Measurements from ENCODE around the gene CXCR5.
A peak's percentile ranks its signal among the peaks of the same experiment; 100 is the strongest.

Gene CXCR5

GRCh38 chr11:118914178-118914918 lies 30.7 kb downstream of the CXCR5 start:
- DNase-seq: no peak

DNA sequence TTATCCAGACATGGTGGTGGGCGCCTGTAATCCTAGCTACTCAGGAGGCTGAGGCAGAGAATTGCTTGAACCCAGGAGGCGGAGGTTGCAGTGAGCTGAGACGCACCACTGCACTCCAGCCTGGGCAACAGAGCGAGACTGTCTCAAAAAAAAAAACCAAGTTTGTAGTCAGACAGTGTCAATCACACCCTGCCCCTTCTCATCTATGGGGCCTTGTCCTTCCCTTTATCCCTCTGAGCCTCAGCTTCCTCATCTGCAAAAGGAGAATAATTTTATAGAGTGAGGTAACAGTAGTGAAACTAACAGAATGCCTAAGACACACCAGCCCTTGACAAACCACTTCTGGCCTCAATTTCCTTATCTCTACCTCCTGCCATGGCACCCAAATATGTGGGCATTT lies 31.3 kb downstream of the CXCR5 start:
- no peak for DNase-seq

DNA sequence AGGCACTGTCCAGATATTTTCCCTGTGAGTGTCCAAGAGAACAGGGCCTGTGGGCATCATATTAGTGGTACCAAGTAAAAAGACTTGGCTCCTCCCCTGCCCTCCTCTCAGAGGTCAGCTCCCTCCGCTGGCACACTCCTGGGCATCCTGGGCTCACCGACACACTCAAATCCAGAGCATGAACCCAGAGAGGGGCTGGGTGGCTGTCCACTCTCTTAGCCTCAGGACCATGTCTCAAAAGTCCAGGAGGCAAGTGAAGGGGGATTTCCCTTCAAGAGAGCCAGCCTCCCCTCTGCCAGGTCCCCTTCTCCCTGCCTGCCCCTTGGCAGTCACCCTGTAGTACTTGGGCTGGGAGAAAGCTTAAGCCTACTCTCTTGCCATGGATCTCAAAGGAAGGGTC lies 31.7 kb downstream of the CXCR5 start:
- DNase-seq: no peak

DNA sequence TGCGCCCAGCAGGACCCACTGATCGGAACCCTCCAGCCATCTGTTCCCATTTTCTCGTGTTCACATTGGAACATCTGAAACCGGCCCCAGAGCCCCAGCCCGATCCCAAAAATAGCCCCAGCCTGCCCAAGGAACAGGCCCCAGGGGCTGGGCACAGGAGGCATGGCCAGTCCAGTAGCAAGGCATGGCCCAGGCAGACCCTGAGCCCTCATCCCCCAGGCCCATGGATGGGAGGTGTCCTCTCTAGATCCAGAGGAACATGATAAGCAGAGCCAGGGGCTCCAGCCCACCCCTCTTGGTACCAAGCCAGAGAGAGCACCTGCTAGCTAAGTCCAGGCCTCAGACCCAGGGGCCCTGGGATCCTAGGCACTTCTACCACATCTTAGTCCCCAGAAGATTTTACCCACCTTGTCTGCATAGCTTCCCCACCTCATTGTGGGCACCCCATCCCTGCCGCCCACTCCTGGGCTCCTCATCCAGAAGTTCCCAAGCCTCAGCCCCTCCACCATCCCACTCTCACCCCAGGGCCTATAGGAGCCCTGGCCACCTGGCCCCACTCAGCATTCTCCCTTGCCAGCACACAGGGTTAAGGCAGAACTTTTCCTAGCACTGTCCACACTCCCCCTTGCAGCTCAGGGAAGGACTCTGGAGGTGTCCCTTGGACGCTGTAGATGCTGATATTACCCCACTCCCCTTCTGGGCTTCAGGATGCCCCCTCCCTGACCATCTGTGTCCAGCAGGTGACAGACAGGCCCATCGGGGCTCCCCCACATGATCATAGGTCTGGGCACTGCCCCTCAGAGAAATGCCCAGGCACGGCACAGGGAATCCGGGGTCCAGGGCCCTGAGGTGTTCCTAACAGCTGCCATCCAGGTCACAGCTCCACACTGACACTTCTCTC lies 32.5 kb downstream of the CXCR5 start:
- no peak for DNase-seq

DNA sequence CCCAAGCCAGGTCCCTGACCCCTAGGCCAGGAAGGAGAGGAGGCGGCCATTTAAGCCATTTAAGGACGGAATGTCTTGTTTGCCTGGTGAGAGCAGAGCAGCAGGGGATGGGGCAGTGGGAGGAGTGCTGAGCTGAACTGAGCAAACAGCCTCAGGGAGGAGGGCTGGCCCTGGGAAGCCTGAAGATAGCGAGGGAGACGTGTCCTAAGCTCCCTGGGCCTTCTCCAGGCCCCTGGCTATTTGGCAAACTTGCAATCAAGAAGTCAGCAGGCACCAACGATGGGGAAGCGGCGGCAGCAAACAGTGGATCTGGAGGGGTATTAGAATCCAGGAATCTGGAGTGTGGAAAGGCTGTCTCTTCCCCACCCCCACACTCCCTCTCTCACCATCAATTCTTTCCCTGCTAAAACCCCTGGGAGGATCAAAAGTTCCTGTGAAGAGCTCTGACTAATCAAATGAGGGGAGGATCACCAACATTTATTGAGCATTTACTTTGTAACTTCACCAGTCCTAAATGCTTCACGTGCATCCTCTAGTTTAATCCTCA lies 33.2 kb downstream of the CXCR5 start:
- DNase-seq: no peak

DNA sequence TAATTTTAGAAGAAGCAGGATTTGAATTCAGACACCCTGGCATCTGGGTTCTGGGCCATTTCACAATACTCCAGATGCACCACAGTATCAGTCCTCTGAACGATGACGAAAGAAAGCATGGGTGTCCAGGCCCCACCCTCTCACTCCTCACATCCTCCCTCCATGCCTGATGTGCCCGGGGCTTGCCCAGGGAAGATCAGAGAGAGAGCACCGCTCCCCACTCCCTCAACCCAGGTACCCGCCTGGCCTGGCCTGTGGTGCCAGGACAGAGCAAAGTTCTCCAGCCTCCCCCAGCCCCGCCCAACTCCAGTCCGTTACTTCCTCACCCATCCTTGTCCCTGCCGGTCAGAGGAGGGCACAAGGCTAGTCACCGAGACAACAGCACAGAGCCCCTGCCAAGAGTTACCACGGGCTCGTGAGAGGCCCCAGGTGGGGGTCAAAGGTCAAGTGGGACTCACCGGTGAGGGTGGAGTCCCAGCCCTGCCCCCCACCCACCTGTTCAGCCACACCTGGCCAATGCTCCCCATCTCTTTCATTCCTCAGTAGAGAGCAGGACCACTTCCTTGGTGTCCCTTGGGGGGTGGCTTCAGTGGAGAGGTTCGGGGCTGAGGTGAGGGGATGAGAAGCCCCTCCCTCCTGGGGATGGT lies 33.9 kb downstream of the CXCR5 start:
- no peak for DNase-seq

GRCh38 chr11:118918128-118918685 lies 34.5 kb downstream of the CXCR5 start:
- no peak for DNase-seq

- DNase-seq: no peak
Observed at GRCh38 chr11:118918686-118919280, 35.1 kb downstream of the CXCR5 start.

DNA sequence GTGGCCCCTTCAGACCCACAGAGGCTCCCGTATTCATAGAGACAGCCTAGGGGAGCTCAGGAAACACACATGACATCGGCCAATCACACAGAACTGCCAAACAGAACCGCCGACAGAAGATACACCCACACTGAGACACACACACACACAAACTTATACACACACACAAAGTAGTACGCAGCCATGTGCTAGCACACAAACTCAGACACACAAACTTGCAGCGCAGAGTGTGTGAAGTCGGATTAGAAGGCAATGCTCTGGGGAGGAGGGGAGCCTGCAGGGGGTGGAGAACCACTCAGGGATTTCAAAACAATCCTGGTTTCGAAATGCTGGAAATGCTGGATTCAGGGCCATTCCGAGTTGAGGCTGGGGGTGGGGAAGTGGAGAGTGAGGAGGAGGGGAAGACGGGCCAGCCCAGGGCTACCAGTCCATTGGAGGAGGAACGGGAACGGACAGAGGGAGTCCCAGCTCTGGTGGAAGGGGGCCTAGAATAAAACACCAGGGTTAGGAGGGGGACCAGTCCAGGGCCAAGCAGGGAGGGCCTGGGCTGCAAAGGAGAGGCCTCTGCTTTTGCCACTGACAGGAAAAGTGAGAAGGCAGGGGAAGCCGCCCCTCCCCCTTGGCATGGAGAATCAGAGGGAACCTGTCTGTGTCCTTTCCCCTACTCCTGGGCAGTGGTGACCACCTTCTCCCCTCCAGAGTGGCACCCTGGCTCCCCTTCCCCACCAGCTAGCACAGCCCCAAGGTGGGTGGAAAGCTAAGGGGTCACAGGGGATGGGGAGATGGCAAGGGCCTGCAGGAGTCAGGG lies 37.6 kb downstream of the CXCR5 start:
- no peak for DNase-seq

DNA sequence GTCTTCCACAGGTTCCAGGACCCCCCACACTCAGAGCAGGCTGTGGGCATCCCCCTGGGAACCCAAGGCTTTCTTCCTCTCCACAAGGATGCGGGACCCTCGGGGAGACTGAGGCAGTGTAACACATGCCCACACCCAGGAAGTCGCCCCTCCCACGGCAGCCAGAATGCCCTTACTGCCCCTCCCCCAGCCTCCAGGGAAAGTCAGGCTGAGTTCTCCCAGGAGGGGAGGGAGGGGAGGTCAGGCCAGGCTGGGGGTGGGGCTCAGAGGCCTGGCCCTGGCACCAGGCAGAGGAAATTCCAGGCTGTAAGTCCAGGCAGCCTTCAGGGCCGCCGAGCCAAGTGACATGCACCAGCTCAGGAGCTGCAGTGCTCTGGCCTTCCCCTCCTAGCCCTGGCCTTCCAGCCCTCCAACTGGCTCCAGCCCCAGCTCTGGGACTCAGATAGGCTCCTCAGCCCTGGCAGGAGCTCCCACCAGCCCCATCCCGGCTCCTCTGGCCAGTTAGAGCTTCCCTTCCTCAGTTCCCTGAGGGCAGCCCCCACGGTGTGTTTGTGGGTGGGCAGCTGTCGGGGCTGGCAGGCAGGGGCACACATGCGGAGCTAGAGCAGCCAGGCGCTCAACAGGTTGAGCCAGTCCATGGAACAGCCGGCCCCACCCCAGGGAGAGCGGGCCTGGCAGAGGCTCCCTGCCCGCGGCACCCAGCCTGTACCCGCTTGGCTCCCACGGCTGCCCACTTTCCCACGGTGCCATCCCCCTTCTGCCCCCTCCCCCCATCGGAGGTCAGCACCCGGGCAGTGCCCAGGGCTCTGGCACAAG lies 38.4 kb downstream of the CXCR5 start:
- DNase-seq: no peak

GRCh38 chr11:118922745-118923627 lies 39.3 kb downstream of the CXCR5 start:
- no peak for DNase-seq

- DNase-seq: no peak
Observed at GRCh38 chr11:118923721-118924587, 40.3 kb downstream of the CXCR5 start.

DNA sequence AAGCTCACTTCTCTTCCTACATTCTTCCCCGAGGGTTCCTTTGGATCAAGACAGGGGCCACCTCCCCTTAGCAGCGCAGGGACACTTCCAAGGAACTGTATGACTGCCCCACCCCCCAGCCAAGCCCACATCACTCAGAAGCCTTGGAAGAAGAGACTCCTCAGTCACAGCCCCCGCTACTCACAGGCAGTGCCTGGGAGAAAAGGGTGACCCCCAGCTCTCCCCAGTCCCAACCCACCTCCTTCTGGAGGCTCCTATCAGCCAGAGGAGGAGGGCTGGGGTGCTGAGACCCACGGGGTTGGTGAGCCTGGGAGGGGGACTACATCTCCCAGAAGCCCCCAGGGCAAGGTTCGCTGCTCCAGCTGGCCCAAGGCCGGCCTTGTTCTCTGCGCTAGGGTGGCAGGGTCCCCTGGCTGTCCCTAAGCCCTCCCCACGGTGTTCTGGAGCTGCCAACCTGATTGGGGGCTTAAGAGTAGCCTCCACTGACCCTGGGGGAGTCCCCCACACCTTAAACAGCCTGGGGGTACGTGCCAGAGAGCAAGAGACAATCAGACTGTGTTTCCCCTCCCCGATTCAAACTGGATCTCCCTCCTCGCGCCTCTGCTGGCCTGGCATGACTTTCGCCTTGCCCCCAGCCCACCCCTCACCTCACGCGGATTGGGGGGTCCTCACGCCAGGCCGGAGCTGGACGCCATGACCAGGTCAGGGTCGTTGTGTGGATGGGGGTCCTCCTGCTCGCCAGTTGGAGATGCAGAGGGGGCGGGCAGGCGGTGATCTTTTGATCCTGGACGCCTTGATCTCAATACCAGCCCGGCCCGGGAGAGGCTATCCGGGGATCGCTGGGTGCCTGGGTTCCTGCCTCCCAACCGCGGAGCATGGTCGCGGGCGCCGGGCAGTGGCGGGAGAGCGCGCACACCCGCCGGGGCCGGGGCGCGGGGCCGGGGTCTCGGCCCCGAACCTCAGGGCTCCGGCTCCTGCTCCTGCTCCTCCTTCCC lies 41.2 kb downstream of the CXCR5 start:
- no peak for DNase-seq

DNA sequence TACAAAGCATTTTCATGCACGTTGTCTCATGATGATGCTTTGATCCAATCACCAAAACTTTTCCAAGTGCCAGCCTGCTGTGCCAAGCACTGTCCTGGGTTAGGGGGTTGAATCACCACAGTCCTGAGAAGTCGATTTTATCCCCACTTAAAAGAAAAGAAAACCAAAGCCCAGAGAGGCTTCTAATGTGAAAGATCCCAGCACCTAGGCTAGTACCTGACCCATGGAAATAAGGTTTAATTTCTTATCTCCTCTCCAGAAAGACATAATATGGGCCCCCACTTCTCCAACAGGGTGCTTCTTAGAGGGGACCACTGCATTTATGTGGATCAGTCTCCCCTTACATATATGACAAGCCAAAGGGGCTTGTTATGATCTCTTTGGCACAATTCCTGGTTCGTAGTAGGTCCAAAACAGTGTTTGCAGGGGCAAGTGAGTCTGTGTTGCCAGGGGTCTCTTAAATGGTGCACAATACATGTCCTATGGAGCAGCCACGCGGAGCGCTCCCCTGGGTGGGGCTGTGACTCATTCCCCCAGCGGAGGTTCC lies 43.9 kb downstream of the CXCR5 start:
- no peak for DNase-seq

DNA sequence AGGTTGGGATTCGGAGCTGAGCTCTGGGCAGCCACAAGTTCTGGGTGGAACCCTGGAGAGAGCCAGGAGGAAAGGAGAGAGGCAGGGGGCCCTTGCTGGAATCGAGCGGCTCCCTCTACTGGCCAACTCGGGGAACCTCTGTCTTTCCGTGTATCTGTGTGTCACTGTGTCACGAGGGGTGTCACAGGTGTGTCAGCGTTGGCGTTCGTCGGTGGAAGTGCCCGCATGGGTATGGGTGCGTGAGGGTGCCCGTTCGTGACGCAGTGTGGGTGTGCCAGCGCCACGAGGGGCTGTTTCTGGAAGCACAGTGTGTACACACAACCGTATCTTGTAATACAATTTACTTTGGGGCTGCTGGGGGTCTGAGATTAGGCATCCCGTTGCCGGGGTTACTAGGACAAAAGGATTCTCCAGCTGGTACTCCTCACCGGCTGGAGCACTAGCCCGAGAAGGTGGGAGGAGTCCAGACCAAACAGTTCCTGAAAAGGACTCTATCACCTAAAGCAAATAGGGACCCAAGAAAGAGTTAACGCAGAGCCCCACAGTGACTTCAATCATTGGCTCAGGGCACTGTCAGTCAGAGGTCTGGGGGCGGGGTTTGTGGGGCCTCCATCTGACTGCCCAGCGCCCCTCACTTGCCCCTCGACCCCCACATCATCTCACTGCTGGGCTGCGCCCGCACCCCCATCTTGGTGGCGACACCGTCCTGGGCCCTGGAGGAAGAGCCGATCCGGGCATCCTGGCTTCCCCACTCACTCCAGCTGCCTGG lies 44.6 kb downstream of the CXCR5 start:
- DNase-seq: peak; percentile 32

DNA sequence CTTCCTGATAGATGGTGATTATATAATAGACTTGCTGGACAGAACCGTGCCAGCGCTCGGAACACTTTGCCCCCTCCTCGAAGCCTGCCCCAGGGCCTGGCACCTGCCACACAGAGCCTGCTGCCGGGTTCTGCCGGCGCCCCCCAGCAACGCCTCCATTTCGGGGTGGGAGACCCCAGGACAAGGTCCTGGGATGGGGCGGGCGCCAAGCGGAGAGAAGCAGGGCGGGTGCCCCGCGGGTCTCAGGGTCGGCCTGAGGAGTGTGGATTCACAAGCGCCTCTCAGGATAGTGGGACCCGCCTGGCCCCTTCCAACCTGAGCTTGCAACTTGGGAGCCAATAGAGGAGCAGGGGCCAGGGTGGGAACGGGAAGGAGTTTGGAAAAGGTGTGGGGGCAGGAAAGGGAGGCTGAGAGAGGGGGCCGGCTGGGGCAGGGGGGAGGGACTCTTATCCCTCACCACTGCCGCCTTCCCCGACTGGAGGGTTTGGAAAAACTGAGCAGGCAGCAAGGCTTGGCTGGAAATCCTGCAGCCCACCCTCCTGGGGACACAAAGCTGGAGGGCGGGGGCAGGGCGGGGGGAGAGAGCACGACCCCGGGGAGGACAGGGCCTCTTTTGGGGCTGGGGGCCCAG lies 45.3 kb downstream of the CXCR5 start:
- no peak for DNase-seq
